K562 (cell line): ENCODE data around the gene GPRC5A.
"Not testable (repeated sequence)": the region's sequence is repeated elsewhere in the genome, so short reads cannot be mapped to it uniquely, and the experiment has no call there.

ENCODE experiments used
- CEBPB ChIP-seq: fragments of 450-650 bp; IDR thresholded peaks from 2 replicates; pipeline ENCODE4 v1.6.1; 2016; ENCODE audit warnings: missing genetic modification characterization, missing compliant biosample characterization
- ETV6 ChIP-seq, 3 experiments: fragments of 150-350 bp in 1 of 3; sonication (generic) in 1 of 3; formaldehyde crosslinking in 1 of 3; IDR thresholded peaks; 2 replicates each; pipeline versions ENCODE4 v1.6.1 to v1.8.0; 2014 to 2022; ENCODE audit warnings: borderline replicate concordance in 2 of 3, low read depth in 2 of 3, antibody characterized with exemption in 1 of 3, low read length in 1 of 3, mild to moderate bottlenecking in 1 of 3, missing genetic modification reagents in 1 of 3
- FOS ChIP-seq: IDR thresholded peaks from 3 replicates; pipeline ENCODE4 v1.6.1; 2011; ENCODE audit not compliant: insufficient read length; ENCODE audit errors: extremely low read depth
- FOXA3 ChIP-seq, 2 experiments: fragments of 450-650 bp in 1 of 2; sonication (generic) in 1 of 2; formaldehyde crosslinking; IDR thresholded peaks in 1 of 2; conservative IDR thresholded peaks in 1 of 2; 2 replicates each; pipeline versions ENCODE4 v1.4.0 to v1.8.0; 2020 to 2022; ENCODE audit warnings: mild to moderate bottlenecking in 2 of 2, missing genetic modification reagents in 1 of 2
- NFIX ChIP-seq: fragments of 250-450 bp; sonication (Bioruptor Pico); IDR thresholded peaks from 2 replicates; pipeline ENCODE4 v1.4.0; 2020; ENCODE audit warnings: low read depth, mild to moderate bottlenecking, moderate library complexity
- NR2F6 ChIP-seq: fragments of 450-650 bp; formaldehyde crosslinking; IDR thresholded peaks from 2 replicates; pipeline ENCODE4 v1.4.0; 2020; ENCODE audit warnings: mild to moderate bottlenecking
- POLR2A ChIP-seq: fragments of 450-650 bp; conservative IDR thresholded peaks from 2 replicates; pipeline ENCODE4 v1.6.1; 2016
- REST ChIP-seq, 2 experiments: fragments of 450-650 bp; formaldehyde crosslinking in 1 of 2; IDR thresholded peaks; 2 replicates each; pipeline versions ENCODE4 v1.4.0 to v1.6.1; 2014 to 2020; ENCODE audit warnings: mild to moderate bottlenecking in 2 of 2, borderline replicate concordance in 1 of 2, low read depth in 1 of 2
- YY1 ChIP-seq, 3 experiments: IDR thresholded peaks; 2 replicates each; pipeline ENCODE4 v1.6.1; 2011; ENCODE audit warnings: low read length in 2 of 3, mild to moderate bottlenecking in 2 of 3, moderate library complexity in 2 of 3, borderline replicate concordance in 1 of 3, control low read depth in 1 of 3, low read depth in 1 of 3; ENCODE audit not compliant: insufficient read depth in 3 of 3, insufficient replicate concordance in 2 of 3, control insufficient read depth in 1 of 3, insufficient read length in 1 of 3; ENCODE audit errors: extremely low read depth in 1 of 3
- ZNF408 ChIP-seq: fragments of 250-450 bp; sonication (Bioruptor Pico); IDR thresholded peaks from 2 replicates; pipeline ENCODE4 v1.4.0; 2020; ENCODE audit warnings: low read depth, mild to moderate bottlenecking, moderate library complexity
- ZNF584 ChIP-seq: fragments of 200-800 bp; sonication (Bioruptor generic); IDR thresholded peaks from 2 replicates; pipeline ENCODE4 v1.6.1; 2016; ENCODE audit warnings: low read depth, mild to moderate bottlenecking, missing genetic modification characterization, missing compliant biosample characterization
- TF ChIP-seq, protein P1 (sequence below): fragments of 250-450 bp; sonication (Bioruptor Pico); IDR thresholded peaks from 2 replicates; pipeline ENCODE4 v1.8.0; 2022; ENCODE audit warnings: inconsistent platforms

DNA sequence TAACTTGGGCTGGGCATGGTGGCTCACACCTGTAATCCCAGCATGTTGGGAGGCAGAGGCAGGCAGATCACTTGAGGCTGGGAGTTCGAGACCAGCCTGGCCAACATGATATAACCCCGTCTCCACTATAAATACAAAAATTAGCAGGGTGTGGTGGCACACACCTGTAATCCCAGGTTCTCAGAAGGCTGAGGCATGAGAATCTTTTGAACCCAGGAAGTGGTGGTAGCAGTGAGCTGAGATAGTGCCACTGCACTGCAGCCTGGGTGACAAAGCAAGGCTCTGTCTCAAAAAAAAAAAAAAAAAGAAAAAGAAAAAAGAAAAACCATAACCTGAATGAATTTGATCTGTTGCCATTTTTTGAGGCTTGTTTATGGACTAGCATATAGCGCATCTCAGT lies 44.6 kb upstream of the GPRC5A start:
- TF ChIP-seq YY1 (IDR thresholded peaks at IDR 0.05; ENCODE audit: borderline replicate concordance in 1 of 3, control insufficient read depth in 1 of 3, extremely low read depth in 1 of 3, insufficient read depth in 3 of 3, insufficient read length in 1 of 3, insufficient replicate concordance in 2 of 3, low read depth in 1 of 3, low read length in 2 of 3); CEBPB (tag); FOXA3 (CRISPR knock-in tag; conservative IDR thresholded peaks at IDR 0.05 in 1 of 2, IDR thresholded peaks at IDR 0.05 in 1 of 2); NFIX (CRISPR knock-in tag); ZNF408; ZNF584 (CRISPR knock-in tag); REST (IDR thresholded peaks at IDR 0.05; ENCODE audit: borderline replicate concordance); REST (CRISPR knock-in tag; IDR thresholded peaks at IDR 0.05; ENCODE audit: low read depth); ETV6 (IDR thresholded peaks at IDR 0.05; ENCODE audit: borderline replicate concordance in 1 of 2, low read depth in 2 of 2, low read length in 1 of 2); ETV6 (CRISPR knock-in tag; IDR thresholded peaks at IDR 0.05; ENCODE audit: borderline replicate concordance); POLR2A; FOS; NR2F6 (CRISPR knock-in tag): not testable (repeated sequence)
- TF ChIP-seq, protein P1, sequence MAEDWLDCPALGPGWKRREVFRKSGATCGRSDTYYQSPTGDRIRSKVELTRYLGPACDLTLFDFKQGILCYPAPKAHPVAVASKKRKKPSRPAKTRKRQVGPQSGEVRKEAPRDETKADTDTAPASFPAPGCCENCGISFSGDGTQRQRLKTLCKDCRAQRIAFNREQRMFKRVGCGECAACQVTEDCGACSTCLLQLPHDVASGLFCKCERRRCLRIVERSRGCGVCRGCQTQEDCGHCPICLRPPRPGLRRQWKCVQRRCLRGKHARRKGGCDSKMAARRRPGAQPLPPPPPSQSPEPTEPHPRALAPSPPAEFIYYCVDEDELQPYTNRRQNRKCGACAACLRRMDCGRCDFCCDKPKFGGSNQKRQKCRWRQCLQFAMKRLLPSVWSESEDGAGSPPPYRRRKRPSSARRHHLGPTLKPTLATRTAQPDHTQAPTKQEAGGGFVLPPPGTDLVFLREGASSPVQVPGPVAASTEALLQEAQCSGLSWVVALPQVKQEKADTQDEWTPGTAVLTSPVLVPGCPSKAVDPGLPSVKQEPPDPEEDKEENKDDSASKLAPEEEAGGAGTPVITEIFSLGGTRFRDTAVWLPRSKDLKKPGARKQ (CRISPR knock-in tag), result not testable (repeated sequence)
